OCI-LY7 (cell line): Measurements from ENCODE around the gene IGLL5.

Source experiments
- CTCF ChIP-seq: fragments of 200-600 bp; sonication (generic); conservative IDR thresholded peaks from 2 replicates; pipeline ENCODE4 v1.5.1; 2014; ENCODE audit warnings: mild to moderate bottlenecking, antibody characterized with exemption, low read length, moderate library complexity, mixed read lengths
- EZH2phosphoT487 ChIP-seq: fragments of 200-600 bp; sonication (generic); IDR thresholded peaks from 2 replicates; pipeline ENCODE4 v1.6.1; 2018; ENCODE audit warnings: low read depth, borderline replicate concordance, mild to moderate bottlenecking, mixed run types, antibody characterized with exemption, low read length, moderate library complexity, mixed read lengths

- TF ChIP-seq CTCF (no peak), EZH2phosphoT487 (no peak)
Observed at GRCh38 chr22:22895776-22896445, 8.3 kb downstream of the IGLL5 start.
